OCI-LY7 (cell line): ENCODE data around the gene TTC16. TPM values are rescaled to one million over a fixed set of nuclear protein-coding genes. Genes with fewer than 3 reads are reported as not detected.

ENCODE experiments used
- BruUV-seq: library from RNA; stranded (reverse); fragments of 400-500 nt; replicated peaks from 2 replicates; lab custom pipeline; 2021; lab: Mats Ljungman, UMichigan
- CTCF ChIA-PET: fragments of 300-600 bp; sonication (Branson Sonifier 250); formaldehyde crosslinking; loops from one replicate; lab custom pipeline; 2022; ENCODE audit warnings: antibody characterized with exemption; ENCODE audit not compliant: unreplicated experiment; lab: Charles Lee
- POLR2A ChIA-PET: fragments of 300-600 bp; sonication (Branson Sonifier 250); formaldehyde crosslinking; loops from one replicate; lab custom pipeline; 2022; ENCODE audit warnings: antibody characterized with exemption; lab: Charles Lee
- DNase-seq: peaks from one replicate; pipeline ENCODE4 v3.0.0-alpha.2; 2015; ENCODE audit warnings: low spot score
- H2AFZ ChIP-seq: fragments of 200-600 bp; sonication (generic), shearing (Covaris generic); 2 replicates; pipeline ENCODE4 v1.6.1; 2014; ENCODE audit warnings: mild to moderate bottlenecking, antibody characterized with exemption, low read length, moderate library complexity
- H3K27ac ChIP-seq: fragments of 200-600 bp; sonication (generic); 2 replicates; pipeline ENCODE4 v1.5.1; 2014; ENCODE audit warnings: mixed run types, low read depth, mild to moderate bottlenecking, moderate library complexity, low read length, inconsistent platforms; ENCODE audit not compliant: poor library complexity, severe bottlenecking
- H3K36me3 ChIP-seq: fragments of 200-600 bp; sonication (generic); 2 replicates; pipeline ENCODE4 v1.6.1; 2014; ENCODE audit warnings: mild to moderate bottlenecking, antibody characterized with exemption, low read length, moderate library complexity, mixed read lengths; ENCODE audit not compliant: insufficient read depth
- H3K4me1 ChIP-seq: fragments of 200-600 bp; sonication (generic); 2 replicates; pipeline ENCODE4 v1.5.1; 2014; ENCODE audit warnings: mild to moderate bottlenecking, low read length; ENCODE audit not compliant: insufficient read depth, poor library complexity, severe bottlenecking
- H3K4me2 ChIP-seq: fragments of 200-600 bp; sonication (generic); 2 replicates; pipeline ENCODE4 v1.6.1; 2014; ENCODE audit warnings: mild to moderate bottlenecking, low read length
- H3K4me3 ChIP-seq: fragments of 200-600 bp; sonication (generic); 2 replicates; pipeline ENCODE4 v1.5.1; 2014; ENCODE audit warnings: mild to moderate bottlenecking, low read depth, low read length; ENCODE audit not compliant: poor library complexity, severe bottlenecking
- H3K79me2 ChIP-seq: fragments of 200-600 bp; sonication (generic); 2 replicates; pipeline ENCODE4 v1.6.1; 2016; ENCODE audit warnings: low read depth, mild to moderate bottlenecking, low read length, moderate library complexity, mixed read lengths; ENCODE audit not compliant: insufficient read depth
- H3K9me2 ChIP-seq: fragments of 200-600 bp; sonication (generic); 2 replicates; pipeline ENCODE4 v1.6.1; 2016; ENCODE audit warnings: mild to moderate bottlenecking, low read length, mixed read lengths; ENCODE audit not compliant: insufficient read depth
- H3K9me3 ChIP-seq: fragments of 200-600 bp; sonication (generic); 2 replicates; pipeline ENCODE4 v1.6.1; 2014; ENCODE audit warnings: mild to moderate bottlenecking, mixed run types, low read length, mixed read lengths
- H4K20me1 ChIP-seq: fragments of 200-600 bp; sonication (generic); 2 replicates; pipeline ENCODE4 v1.6.1; 2014; ENCODE audit warnings: mild to moderate bottlenecking, antibody characterized with exemption, low read length, moderate library complexity, mixed read lengths; ENCODE audit not compliant: insufficient read depth
- EZH2phosphoT487 ChIP-seq: fragments of 200-600 bp; sonication (generic); IDR thresholded peaks from 2 replicates; pipeline ENCODE4 v1.6.1; 2018; ENCODE audit warnings: low read depth, borderline replicate concordance, mild to moderate bottlenecking, mixed run types, antibody characterized with exemption, low read length, moderate library complexity, mixed read lengths
- intact Hi-C: fragments of 100-400 bp; cut with micrococcal nuclease; formaldehyde crosslinking; loops from one replicate; pipeline ENCODE4 v1.10.0; 2022; ENCODE audit not compliant: unreplicated experiment
- total RNA-seq, 2 experiments: library from RNA; depleted of rRNA in 1 of 2; stranded (reverse); fragments of >200 nt in 1 of 2; shearing (Covaris generic) in 1 of 2; gene quantifications; 2 replicates each; pipeline ENCODE4 v1.2.3, GENCODE V29; 2014 to 2022
- TF ChIP-seq, protein P1 (sequence below): fragments of 200-600 bp; sonication (generic); conservative IDR thresholded peaks from 2 replicates; pipeline ENCODE4 v1.5.1; 2014; ENCODE audit warnings: mild to moderate bottlenecking, antibody characterized with exemption, low read length, moderate library complexity, mixed read lengths

TTC16 gene
- total RNA-seq, 2 experiments from 2014 or later = not detected

- Histone ChIP-seq H3K4me3 (no peak overlapping the region), H3K4me2 (no peak overlapping the region), H3K9me2 (no peaks in the 10 kb centered on the region), H4K20me1 (no peaks in the 10 kb centered on the region), H3K79me2 (no peaks in the 10 kb centered on the region), H3K27ac (no peak overlapping the region), H2AFZ (no peak overlapping the region), H3K4me1 (no peaks in the 10 kb centered on the region), H3K9me3 (no peaks in the 10 kb centered on the region), H3K36me3 (no peaks in the 10 kb centered on the region)
- intact Hi-C loops = no loop called here
- no TSS peak for BruUV-seq
- TF ChIP-seq EZH2phosphoT487 = no peak
- TF ChIP-seq, protein P1, sequence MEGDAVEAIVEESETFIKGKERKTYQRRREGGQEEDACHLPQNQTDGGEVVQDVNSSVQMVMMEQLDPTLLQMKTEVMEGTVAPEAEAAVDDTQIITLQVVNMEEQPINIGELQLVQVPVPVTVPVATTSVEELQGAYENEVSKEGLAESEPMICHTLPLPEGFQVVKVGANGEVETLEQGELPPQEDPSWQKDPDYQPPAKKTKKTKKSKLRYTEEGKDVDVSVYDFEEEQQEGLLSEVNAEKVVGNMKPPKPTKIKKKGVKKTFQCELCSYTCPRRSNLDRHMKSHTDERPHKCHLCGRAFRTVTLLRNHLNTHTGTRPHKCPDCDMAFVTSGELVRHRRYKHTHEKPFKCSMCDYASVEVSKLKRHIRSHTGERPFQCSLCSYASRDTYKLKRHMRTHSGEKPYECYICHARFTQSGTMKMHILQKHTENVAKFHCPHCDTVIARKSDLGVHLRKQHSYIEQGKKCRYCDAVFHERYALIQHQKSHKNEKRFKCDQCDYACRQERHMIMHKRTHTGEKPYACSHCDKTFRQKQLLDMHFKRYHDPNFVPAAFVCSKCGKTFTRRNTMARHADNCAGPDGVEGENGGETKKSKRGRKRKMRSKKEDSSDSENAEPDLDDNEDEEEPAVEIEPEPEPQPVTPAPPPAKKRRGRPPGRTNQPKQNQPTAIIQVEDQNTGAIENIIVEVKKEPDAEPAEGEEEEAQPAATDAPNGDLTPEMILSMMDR = no peak
- POLR2A ChIA-PET = interaction anchor here (0.6 kb wide), 1 partner anchor 326 kb away, joined by 4 read pairs; no protein-coding TSS in a partner anchor
- CTCF ChIA-PET = no interaction called here
- DNase-seq = no peak
Measured at GRCh38 chr9:127690735-127691134, 25.1 kb upstream of the TTC16 start.

GRCh38 chr9:127692071-127692470, 23.8 kb upstream of the TTC16 start:
- no peak for DNase-seq
- Histone ChIP-seq H3K79me2 (no peaks in the 10 kb centered on the region), H3K36me3 (no peaks in the 10 kb centered on the region), H4K20me1 (no peaks in the 10 kb centered on the region), H3K4me2 (no peak overlapping the region), H2AFZ (no peak overlapping the region), H3K9me3 (no peaks in the 10 kb centered on the region), H3K9me2 (no peaks in the 10 kb centered on the region), H3K27ac (no peak overlapping the region), H3K4me3 (no peak overlapping the region), H3K4me1 (no peaks in the 10 kb centered on the region)
- TF ChIP-seq EZH2phosphoT487 = no peak
- TF ChIP-seq, protein P1 = no peak
- POLR2A ChIA-PET = no interaction called here
- BruUV-seq = TSS peak; percentile 53
- CTCF ChIA-PET = no interaction called here
- intact Hi-C loops = no loop called here

GRCh38 chr9:127693143-127693542, 22.7 kb upstream of the TTC16 start:
- intact Hi-C loops = no loop called here
- ChIA-PET POLR2A (interaction anchor here (0.6 kb wide), 1 partner anchor 143 kb away, joined by 3 read pairs; no protein-coding TSS in a partner anchor), CTCF (no interaction called here)
- Histone ChIP-seq H3K36me3 (no peaks in the 10 kb centered on the region), H2AFZ (no peak overlapping the region), H3K4me3 (no peak overlapping the region), H3K9me3 (no peaks in the 10 kb centered on the region), H3K27ac (no peak overlapping the region), H3K4me2 (no peak overlapping the region), H4K20me1 (no peaks in the 10 kb centered on the region), H3K9me2 (no peaks in the 10 kb centered on the region), H3K4me1 (no peaks in the 10 kb centered on the region), H3K79me2 (no peaks in the 10 kb centered on the region)
- no TSS peak for BruUV-seq
- no peak for DNase-seq
- TF ChIP-seq, protein P1 = no peak
- TF ChIP-seq EZH2phosphoT487 = no peak
